IMR-90 (cell line): ENCODE measurements around the gene PSMG3. TPM values are rescaled to one million over a fixed set of nuclear protein-coding genes. Genes with fewer than 3 reads are reported as not detected.
A peak's percentile ranks its signal among the peaks of the same experiment; 100 is the strongest.

ENCODE experiments used
- ATAC-seq: fragments of 200-7000 bp; cut with Tn5 transposase; 2 replicates; pipeline ENCODE4 v1.9.1; 2020; ENCODE audit warnings: low read depth, mild to moderate bottlenecking, moderate library complexity
- BruUV-seq: library from RNA; stranded (reverse); fragments of 400-500 nt; replicated peaks from 2 replicates; lab custom pipeline; 2021; lab: Mats Ljungman, UMichigan
- CTCF ChIA-PET: fragments of 300-600 bp; formaldehyde crosslinking; extraction: SDS; loops from one replicate; lab custom pipeline; 2021; ENCODE audit warnings: antibody characterized with exemption; lab: Yijun Ruan, JAX
- POLR2A ChIA-PET: fragments of 300-600 bp; sonication (Branson Sonifier 250); formaldehyde crosslinking; loops from one replicate; lab custom pipeline; 2022; ENCODE audit warnings: antibody characterized with exemption; ENCODE audit not compliant: unreplicated experiment; lab: Charles Lee
- DNase-seq: peaks from one replicate; pipeline ENCODE4 v3.0.0; 2013
- H2AFZ ChIP-seq: replicated peaks from 2 replicates; pipeline ENCODE3; 2013; ENCODE audit warnings: low read length, mild to moderate bottlenecking; ENCODE audit not compliant: poor library complexity
- H2AK5ac ChIP-seq: 2 replicates; pipeline ENCODE4 v1.6.1; 2013; ENCODE audit warnings: low read depth, low read length, inconsistent platforms
- H2AK9ac ChIP-seq: replicated peaks from 2 replicates; pipeline ENCODE3; 2013; ENCODE audit warnings: mild to moderate bottlenecking, low read depth, low read length, moderate library complexity; ENCODE audit not compliant: poor library complexity
- H2BK120ac ChIP-seq: 2 replicates; pipeline ENCODE4 v1.6.1; 2013; ENCODE audit warnings: low read depth, low read length, inconsistent platforms
- H2BK15ac ChIP-seq: 3 replicates; pipeline ENCODE4 v1.6.1; 2013; ENCODE audit warnings: low read depth, low read length, inconsistent platforms
- H2BK20ac ChIP-seq: 2 replicates; pipeline ENCODE4 v1.6.1; 2013; ENCODE audit warnings: low read depth, mild to moderate bottlenecking, inconsistent platforms, low read length, moderate library complexity
- H2BK5ac ChIP-seq: 2 replicates; pipeline ENCODE4 v1.6.1; 2013; ENCODE audit warnings: mild to moderate bottlenecking, low read depth, low read length, inconsistent platforms; ENCODE audit not compliant: poor library complexity, severe bottlenecking
- H3K14ac ChIP-seq: replicated peaks from 2 replicates; pipeline ENCODE4 v1.6.1; 2013; ENCODE audit warnings: low read depth, low read length, inconsistent platforms
- H3K18ac ChIP-seq: 2 replicates; pipeline ENCODE4 v1.6.1; 2013; ENCODE audit warnings: low read depth, low read length, control low read depth
- H3K23ac ChIP-seq: 2 replicates; pipeline ENCODE4 v1.6.1; 2013; ENCODE audit warnings: low read depth, low read length, inconsistent platforms
- H3K27ac ChIP-seq: 2 replicates; pipeline ENCODE4 v1.5.1; 2013; ENCODE audit warnings: mild to moderate bottlenecking, control low read depth, low read length; ENCODE audit not compliant: insufficient read depth
- H3K27me3 ChIP-seq: 2 replicates; pipeline ENCODE4 v1.6.1; 2013; ENCODE audit warnings: low read length; ENCODE audit not compliant: control insufficient read depth, insufficient read depth
- H3K36me3 ChIP-seq: 2 replicates; pipeline ENCODE4 v1.6.1; 2013; ENCODE audit warnings: low read length, mixed read lengths; ENCODE audit not compliant: control insufficient read depth, insufficient read depth
- H3K4ac ChIP-seq: 2 replicates; pipeline ENCODE4 v1.6.1; 2013; ENCODE audit warnings: low read depth, low read length, inconsistent platforms
- H3K4me1 ChIP-seq: 2 replicates; pipeline ENCODE4 v1.6.1; 2013; ENCODE audit warnings: low read length, mixed read lengths; ENCODE audit not compliant: control insufficient read depth, insufficient read depth
- H3K4me2 ChIP-seq: 2 replicates; pipeline ENCODE4 v1.6.1; 2013; ENCODE audit warnings: low read depth, mild to moderate bottlenecking, control low read depth, low read length, moderate library complexity
- H3K4me3 ChIP-seq: 2 replicates; pipeline ENCODE4 v1.5.1; 2013; ENCODE audit warnings: low read depth, mild to moderate bottlenecking, control low read depth, low read length, moderate library complexity; ENCODE audit not compliant: insufficient read depth
- H3K56ac ChIP-seq: 2 replicates; pipeline ENCODE4 v1.6.1; 2013; ENCODE audit warnings: low read length, inconsistent platforms; ENCODE audit not compliant: insufficient read depth; ENCODE audit errors: extremely low read depth
- H3K79me1 ChIP-seq, 2 experiments: 2 replicates each; pipeline ENCODE4 v1.6.1; 2013; ENCODE audit warnings: low read length in 2 of 2, inconsistent platforms in 1 of 2, low read depth in 1 of 2
- H3K9ac ChIP-seq: 2 replicates; pipeline ENCODE4 v1.6.1; 2013; ENCODE audit warnings: low read depth, low read length, control low read depth
- H3K9me1 ChIP-seq: 2 replicates; pipeline ENCODE4 v1.6.1; 2013; ENCODE audit warnings: low read length, inconsistent platforms; ENCODE audit not compliant: insufficient read depth
- H3K9me3 ChIP-seq: 2 replicates; pipeline ENCODE4 v1.6.1; 2013; ENCODE audit warnings: low read length; ENCODE audit not compliant: control insufficient read depth, insufficient read depth
- H4K20me1 ChIP-seq: 2 replicates; pipeline ENCODE4 v1.6.1; 2013; ENCODE audit warnings: low read length, inconsistent platforms; ENCODE audit not compliant: insufficient read depth
- H4K5ac ChIP-seq: 2 replicates; pipeline ENCODE4 v1.6.1; 2013; ENCODE audit warnings: mild to moderate bottlenecking, low read depth, low read length, control low read depth
- H4K8ac ChIP-seq, 2 experiments: 2 replicates each; pipeline ENCODE4 v1.6.1; 2013; ENCODE audit warnings: low read depth in 2 of 2, low read length in 2 of 2, control low read depth in 1 of 2, inconsistent platforms in 1 of 2
- H4K91ac ChIP-seq: 2 replicates; pipeline ENCODE4 v1.6.1; 2013; ENCODE audit warnings: low read depth, low read length, inconsistent platforms; ENCODE audit not compliant: insufficient read depth
- BHLHE40 ChIP-seq: fragments of 150-350 bp; IDR thresholded peaks from 2 replicates; pipeline ENCODE4 v1.6.1; 2016; ENCODE audit warnings: mild to moderate bottlenecking, low read depth, low read length
- CHD1 ChIP-seq: IDR thresholded peaks from 2 replicates; pipeline ENCODE4 v1.6.1; 2012; ENCODE audit warnings: low read depth, low read length, improper control_type of control experiment
- FOS ChIP-seq: fragments of 150-350 bp; IDR thresholded peaks from 2 replicates; pipeline ENCODE4 v1.6.1; 2016; ENCODE audit warnings: low read depth, low read length
- MAFK ChIP-seq: IDR thresholded peaks from 2 replicates; pipeline ENCODE4 v1.6.1; 2012; ENCODE audit warnings: low read depth, low read length, improper control_type of control experiment
- MAZ ChIP-seq: IDR thresholded peaks from 2 replicates; pipeline ENCODE4 v1.6.1; 2012; ENCODE audit warnings: low read depth, mild to moderate bottlenecking, low read length, improper control_type of control experiment, moderate library complexity, borderline replicate concordance
- NFE2L2 ChIP-seq: fragments of 150-350 bp; IDR thresholded peaks from 2 replicates; pipeline ENCODE4 v1.6.1; 2016; ENCODE audit warnings: low read depth, mild to moderate bottlenecking, low read length
- POLR2A ChIP-seq: IDR thresholded peaks from 2 replicates; pipeline ENCODE4 v1.6.1; 2012; ENCODE audit warnings: mild to moderate bottlenecking, low read depth, low read length
- RAD21 ChIP-seq: IDR thresholded peaks from 2 replicates; pipeline ENCODE4 v1.6.1; 2012; ENCODE audit warnings: low read length, improper control_type of control experiment
- RCOR1 ChIP-seq: IDR thresholded peaks from 2 replicates; pipeline ENCODE4 v1.6.1; 2012; ENCODE audit warnings: mild to moderate bottlenecking, low read length, improper control_type of control experiment; ENCODE audit not compliant: insufficient replicate concordance
- RFX5 ChIP-seq: IDR thresholded peaks from 2 replicates; pipeline ENCODE4 v1.8.0; 2012; ENCODE audit warnings: low read depth, mild to moderate bottlenecking, low read length, moderate library complexity
- WGBS, 2 experiments: methylation state at CpG; one replicate each; pipeline versions ENCODE4 v1.1.5 to v1.1.7; 2013; ENCODE audit warnings: missing lambda C conversion rate in 2 of 2; ENCODE audit not compliant: insufficient read length in 1 of 2; ENCODE audit errors: extremely low coverage in 2 of 2; 5-methylcytosine and 5-hydroxymethylcytosine counted together
- dilution Hi-C: fragments of 300-500 bp; cut with HindIII; formaldehyde crosslinking; loops from one replicate; pipeline ENCODE4 v1.14.3; 2018; ENCODE audit warnings: low sequenced_read_pairs; ENCODE audit not compliant: unreplicated experiment
- in situ Hi-C: fragments of 300-500 bp; cut with MboI; formaldehyde crosslinking; loops from 3 replicates; pipeline ENCODE4 v1.14.3; 2019; ENCODE audit warnings: low sequenced_read_pairs, inconsistent platforms, mixed read lengths
- intact Hi-C: fragments of 100-400 bp; cut with micrococcal nuclease; formaldehyde crosslinking; loops from 2 replicates; pipeline ENCODE4 v1.10.0; 2022
- polyA plus RNA-seq, 3 experiments: library from polyadenylated mRNA; depleted of rRNA; stranded (reverse); fragments of >200 nt; gene quantifications; 2 replicates each; pipeline ENCODE4 v1.2.3, GENCODE V29; 2012; ENCODE audit warnings: low replicate concordance in 1 of 3
- total RNA-seq: library from RNA; depleted of rRNA; stranded (reverse); fragments of >200 nt; gene quantifications from 2 replicates; pipeline ENCODE4 v1.2.3, GENCODE V29; 2012

Gene PSMG3
- total and polyA plus RNA-seq, 2 of the 4 experiments (the other 2 are of a cell fraction): 37.3 to 54.1 TPM

DNA sequence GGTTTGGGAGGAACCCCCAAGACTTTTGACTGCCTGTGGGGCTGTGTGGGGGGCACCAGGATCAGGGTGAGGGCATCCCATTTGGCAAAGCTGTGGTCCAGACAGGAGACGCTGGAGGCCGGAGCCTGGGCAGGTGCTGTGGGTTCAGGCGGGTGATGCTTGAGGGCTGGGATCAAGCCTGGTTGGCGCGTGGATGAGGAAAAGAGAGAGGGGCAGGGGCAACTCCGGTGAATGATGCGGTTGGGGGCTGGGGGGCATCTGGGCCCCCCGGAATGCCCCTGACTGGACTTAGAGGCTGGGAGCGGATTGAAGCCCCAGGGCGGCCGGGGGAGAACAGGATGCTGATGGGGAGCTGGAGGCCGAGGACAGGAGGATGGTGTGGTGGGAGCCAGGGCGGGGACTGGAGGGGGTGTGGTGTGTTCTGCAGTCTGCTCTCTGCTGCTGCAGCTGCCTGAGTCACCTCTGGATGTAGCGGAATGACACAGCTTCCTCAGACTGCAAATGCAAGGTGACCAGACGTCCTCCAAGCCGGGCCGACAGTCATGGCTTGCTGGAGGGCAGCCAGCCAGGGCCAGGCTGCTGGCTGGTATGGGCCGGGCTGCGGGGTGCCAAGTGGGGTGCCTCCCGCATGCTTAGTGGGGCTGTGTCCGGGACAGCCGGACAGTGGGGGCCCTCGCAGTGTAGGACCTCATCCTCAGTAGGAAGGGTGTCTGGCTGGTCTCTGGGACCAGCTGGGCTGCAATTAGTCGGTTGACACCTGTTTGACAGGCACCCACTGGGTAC is 36.1 kb downstream of the PSMG3 start:
- Histone ChIP-seq H3K79me1 (peaks cover 0 to 51% of the 10 kb centered on the region in 2 experiments; a peak in 2 of 4 replicates), H3K56ac (peak overlapping the region; percentile 77), H3K9me3 (no peaks in the 10 kb centered on the region), H3K27me3 (no peaks in the 10 kb centered on the region), H3K4me3 (0 out of 2 replicates have a peak overlapping the region, but pooled peaks have one; percentile 1), H4K20me1 (peaks cover 42% of the 10 kb centered on the region), H3K27ac (peak overlapping the region; percentile 91), H2BK15ac (peak overlapping the region; percentile 46; the same call in 1 of the 3 replicates), H3K9ac (peak overlapping the region; percentile 31), H3K23ac (peak overlapping the region; percentile 76), H3K4me1 (peaks cover 36% of the 10 kb centered on the region), H2AFZ (peak overlapping the region; percentile 77), H3K36me3 (no peaks in the 10 kb centered on the region), H3K14ac (peak overlapping the region; percentile 85), H3K18ac (peak overlapping the region; percentile 21), H3K4ac (peak overlapping the region; percentile 89), H2AK5ac (peak overlapping the region; percentile 99), H2BK5ac (peak overlapping the region; percentile 98), H3K9me1 (peaks cover 9% of the 10 kb centered on the region), H4K5ac (peak overlapping the region; percentile 62), H2BK20ac (peak overlapping the region; percentile 66), H2AK9ac (peak overlapping the region; percentile 99), H4K8ac (peak overlapping the region; percentile 63 to 86; a peak in 2 of 4 replicates), H4K91ac (peak overlapping the region; percentile 91), H2BK120ac (peak overlapping the region; percentile 95), H3K4me2 (peak overlapping the region; percentile 82)
- ATAC-seq (peak; percentile 19), DNase-seq (peak; percentile 95)
- dilution Hi-C loops: no loop called here
- 57% methylated on average over 12 of the region's 24 CpGs; no CpG with 5 or more reads in 1 of the 2 experiments for WGBS, 2 experiments
- intact Hi-C loops: no loop called here
- BruUV-seq: no TSS peak
- CTCF ChIA-PET: no interaction called here
- peak; percentile 73 for TF ChIP-seq POLR2A
- TF ChIP-seq NFE2L2: peak; percentile 79
- peak; percentile 34 for TF ChIP-seq MAFK
- peak; percentile 34; the same call in 1 of the 2 replicates for TF ChIP-seq BHLHE40
- TF ChIP-seq MAZ: peak; percentile 54; the same call in 1 of the 2 replicates
- TF ChIP-seq RAD21: 0 out of 2 replicates have a peak, but pooled peaks have one; percentile 7
- peak; percentile 70 for TF ChIP-seq FOS
- TF ChIP-seq CHD1: peak; percentile 59; the same call in 1 of the 2 replicates
- no peak for TF ChIP-seq RFX5
- no peak for TF ChIP-seq RCOR1
- POLR2A ChIA-PET: no interaction called here
- in situ Hi-C loops: no loop called here
